Measurements from ENCODE around the gene ATXN2.
A peak's percentile ranks its signal among the peaks of the same experiment; 100 is the strongest.
"Not testable (repeated sequence)": the region's sequence is repeated elsewhere in the genome, so short reads cannot be mapped to it uniquely, and the experiment has no call there.

The ATXN2 gene

GRCh38 chr12:111573476-111573875, 25.6 kb downstream of the ATXN2 start:
- DNase-seq: no peak

- DNase-seq: no peak
Observed at GRCh38 chr12:111570084-111570961, 28.8 kb downstream of the ATXN2 start.

- no peak for DNase-seq
Observed at GRCh38 chr12:111569363-111570083, 29.6 kb downstream of the ATXN2 start.

DNA sequence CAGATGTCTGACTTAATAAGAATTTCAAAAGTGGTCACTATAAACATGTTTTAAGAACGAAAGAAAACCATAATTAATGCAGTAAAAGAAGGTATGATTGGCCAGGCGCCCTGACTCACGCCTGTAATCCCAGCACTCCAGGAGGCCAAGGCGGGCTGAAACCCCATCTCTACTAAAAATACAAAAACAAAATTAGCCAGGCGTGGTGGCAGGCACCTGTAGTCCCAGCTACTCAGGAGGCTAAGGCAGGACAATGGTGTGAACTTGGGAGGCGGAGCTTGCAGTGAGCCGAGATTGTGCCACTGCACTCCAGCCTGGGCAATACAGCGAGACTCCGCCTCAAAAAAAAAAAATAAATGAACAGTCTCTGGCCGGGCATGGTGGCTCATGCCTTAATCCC, 38.3 kb downstream of the ATXN2 start:
- DNase-seq: peak; percentile 34

DNA sequence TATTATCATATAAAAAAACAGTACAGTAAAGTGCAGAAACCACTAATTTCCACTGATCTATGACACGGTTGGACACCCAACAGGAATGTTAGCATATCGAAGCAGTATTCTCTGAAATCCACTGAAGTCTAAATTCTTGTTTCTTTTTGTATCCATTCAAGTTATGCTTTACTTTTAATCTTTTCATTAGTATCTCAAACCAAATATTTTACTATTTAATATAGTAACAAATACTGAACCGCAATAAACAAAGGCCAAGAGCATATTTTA, 41.1 kb downstream of the ATXN2 start:
- DNase-seq: no peak

DNA sequence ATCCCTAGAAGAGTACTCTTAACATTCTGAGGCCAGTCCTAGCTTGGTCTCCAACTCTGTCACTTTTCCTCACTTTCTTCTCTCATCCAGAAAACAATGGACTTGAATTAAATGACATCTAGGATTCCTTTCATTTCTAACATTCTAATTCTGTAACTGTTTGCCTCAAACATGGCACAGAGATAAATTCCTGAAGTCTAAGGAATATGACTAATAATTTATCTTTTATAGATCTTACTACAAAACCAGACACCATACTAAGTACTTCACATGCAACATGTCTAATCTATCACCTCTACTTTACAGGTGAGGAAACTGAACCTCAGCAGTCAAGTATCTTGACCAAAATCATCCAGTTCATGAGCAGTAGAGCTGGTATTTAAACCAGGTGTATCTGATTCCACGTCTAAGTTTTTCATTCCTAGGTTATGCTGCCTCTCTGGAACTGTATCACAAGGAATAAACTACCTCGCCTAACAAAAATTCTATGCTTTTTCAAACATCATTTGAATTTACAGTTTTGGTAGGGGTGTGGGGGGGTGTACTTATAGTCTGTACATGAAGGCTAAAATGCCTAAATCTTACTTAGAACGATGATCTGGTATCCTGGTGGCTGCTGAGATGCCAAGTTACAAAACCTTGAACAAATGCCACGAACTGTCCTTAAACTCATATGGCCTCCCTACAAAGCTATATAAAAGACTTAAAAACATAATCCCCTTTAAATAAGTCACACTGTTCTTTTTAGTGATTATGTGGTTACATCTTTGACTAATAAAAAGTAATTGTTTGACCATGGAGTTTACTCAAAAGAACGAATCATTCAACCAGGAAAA, 41.6 kb downstream of the ATXN2 start:
- no peak for DNase-seq

- no peak for DNase-seq
Observed at GRCh38 chr12:111556676-111557075, 42.4 kb downstream of the ATXN2 start.

- not testable (repeated sequence) for DNase-seq
Observed at GRCh38 chr12:111555313-111555712, 43.8 kb downstream of the ATXN2 start.

DNA sequence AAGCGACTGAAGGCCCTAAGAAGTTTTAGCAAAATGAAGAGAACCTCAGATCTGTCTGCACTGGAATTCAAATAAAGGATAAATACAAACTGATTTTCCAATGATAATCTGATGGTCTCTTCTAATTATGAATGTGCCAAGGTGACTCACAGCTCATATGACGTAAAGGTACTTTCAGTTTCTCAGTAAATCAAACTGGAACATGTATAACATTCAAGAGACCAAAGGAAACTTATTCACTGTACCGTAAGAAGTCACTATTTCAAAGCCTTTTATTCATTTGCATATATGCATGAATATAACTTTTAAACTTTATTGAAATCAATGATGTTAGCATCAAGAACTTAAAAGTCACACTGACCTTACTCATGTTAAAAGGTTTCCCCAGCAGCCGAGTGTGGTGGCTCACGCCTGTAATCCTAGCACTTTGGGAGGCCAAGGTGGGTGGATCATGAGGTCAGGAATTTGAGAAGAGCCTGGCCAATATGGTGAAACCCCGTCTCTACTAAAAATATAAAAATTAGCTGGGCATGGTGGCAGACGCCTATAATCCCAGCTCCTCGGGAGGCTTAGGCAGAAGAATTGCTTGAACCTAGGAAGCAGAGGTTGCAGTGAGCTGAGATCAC, 52.2 kb downstream of the ATXN2 start:
- DNase-seq: no peak

- DNase-seq: no peak
Observed at GRCh38 chr12:111546171-111546570, 52.9 kb downstream of the ATXN2 start.

DNA sequence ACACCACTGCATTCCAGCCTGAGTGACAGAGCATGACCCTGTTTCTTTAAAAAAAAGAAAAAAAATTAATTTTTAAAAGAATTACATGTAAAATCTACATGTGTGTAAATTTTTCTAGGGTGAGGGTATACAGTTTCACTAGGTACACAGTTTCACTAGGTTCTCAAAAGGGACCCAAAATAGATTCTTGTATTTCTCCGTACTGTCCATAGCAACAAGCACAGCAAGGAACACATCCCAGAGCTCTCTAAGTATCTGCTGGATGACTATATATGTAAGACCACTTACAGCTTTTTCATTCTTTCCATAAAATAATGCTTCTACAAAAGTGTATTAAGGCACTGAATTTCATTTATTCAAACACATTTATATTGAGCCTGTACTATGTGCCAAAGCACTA, 55.1 kb downstream of the ATXN2 start:
- no peak for DNase-seq

- no peak for DNase-seq
Observed at GRCh38 chr12:111532751-111533150, 66.4 kb downstream of the ATXN2 start.

GRCh38 chr12:111529424-111530368, 69.4 kb downstream of the ATXN2 start:
- peak; percentile 72 for DNase-seq

DNA sequence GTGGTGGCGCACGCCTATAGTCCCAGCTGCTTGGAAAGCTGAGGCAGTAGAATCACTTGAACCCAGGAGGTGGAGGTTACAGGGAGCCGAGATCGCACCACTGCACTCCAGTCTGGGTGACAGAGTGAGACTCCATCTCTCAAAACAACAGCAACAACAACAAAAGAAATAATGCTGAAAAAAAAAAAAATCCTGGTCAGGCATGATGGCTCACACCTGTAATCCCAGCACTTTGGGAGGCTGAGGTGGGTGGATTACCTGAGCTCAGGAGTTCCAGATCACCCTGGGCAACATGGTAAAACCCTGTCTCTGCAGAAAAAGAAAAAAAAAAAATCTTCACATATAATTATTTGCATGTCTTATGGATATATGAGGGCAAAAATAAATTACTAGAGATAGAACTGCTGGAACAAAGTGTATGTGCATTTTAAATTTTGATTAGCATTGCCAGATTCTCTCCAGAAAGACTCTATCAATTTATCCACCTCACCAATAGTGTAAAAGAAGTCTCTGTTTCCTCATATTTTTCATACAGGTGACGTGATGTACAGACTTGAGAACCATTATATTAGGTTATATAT, 75.4 kb downstream of the ATXN2 start:
- no peak for DNase-seq

DNA sequence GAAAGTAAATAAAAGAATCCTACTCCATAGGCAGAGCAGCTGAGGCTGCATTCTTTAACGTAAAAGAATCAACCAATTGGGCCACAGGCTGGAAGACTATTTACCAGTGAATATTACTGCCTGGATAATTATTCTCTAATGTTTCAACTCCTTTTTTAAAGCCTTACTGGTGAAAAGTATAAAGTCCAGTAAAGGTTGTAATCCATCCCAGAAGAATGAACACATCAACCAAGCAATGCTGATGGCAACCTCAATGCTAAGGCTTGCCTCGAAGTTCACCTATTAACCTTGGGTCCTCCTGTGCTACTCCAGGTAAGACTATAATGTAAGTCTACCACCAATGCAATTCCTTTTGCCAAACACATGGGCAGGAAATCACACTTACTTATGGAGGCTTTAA, 77.3 kb downstream of the ATXN2 start:
- DNase-seq: no peak

GRCh38 chr12:111519937-111520336, 79.2 kb downstream of the ATXN2 start:
- DNase-seq: no peak

DNA sequence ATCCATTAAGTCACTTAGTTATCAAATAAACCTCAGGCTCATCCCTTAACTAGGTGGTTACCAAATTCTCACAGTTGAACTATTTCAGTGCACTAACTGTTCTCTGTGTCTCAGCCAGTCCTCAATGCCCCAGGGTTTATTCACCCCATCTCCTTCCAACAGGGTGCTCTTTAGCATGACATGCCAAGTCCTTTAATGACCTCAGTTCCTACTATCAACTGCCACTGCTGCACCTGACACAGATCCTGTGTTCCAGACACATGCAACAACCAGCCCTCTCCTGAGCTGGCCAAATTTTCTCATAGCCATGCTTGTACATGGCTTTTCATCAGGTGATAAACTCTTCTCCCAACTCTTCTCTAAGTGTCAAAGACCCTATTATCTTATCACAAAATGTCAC, 80.0 kb downstream of the ATXN2 start:
- no peak for DNase-seq

GRCh38 chr12:111507719-111508118, 91.4 kb downstream of the ATXN2 start:
- DNase-seq: not testable (repeated sequence)

DNA sequence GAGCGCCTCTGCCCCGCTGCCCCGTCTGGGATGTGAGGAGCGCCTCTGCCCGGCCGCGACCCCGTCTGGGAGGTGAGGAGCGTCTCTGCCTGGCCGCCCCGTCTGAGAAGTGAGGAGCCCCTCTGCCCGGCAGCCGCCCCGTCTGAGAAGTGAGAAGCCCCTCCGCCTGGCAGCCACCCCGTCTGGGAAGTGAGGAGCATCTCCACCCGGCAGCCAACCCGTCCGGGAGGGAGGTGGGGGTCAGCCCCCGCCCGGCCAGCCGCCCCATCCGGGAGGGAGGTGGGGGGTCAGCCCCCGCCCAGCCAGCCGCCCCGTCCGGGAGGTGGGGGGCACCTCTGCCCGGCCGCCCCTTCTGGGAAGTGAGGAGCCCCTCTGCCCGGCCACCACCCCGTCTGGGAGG, 91.9 kb downstream of the ATXN2 start:
- DNase-seq: not testable (repeated sequence)

GRCh38 chr12:111506260-111506659, 92.9 kb downstream of the ATXN2 start:
- no peak for DNase-seq

DNA sequence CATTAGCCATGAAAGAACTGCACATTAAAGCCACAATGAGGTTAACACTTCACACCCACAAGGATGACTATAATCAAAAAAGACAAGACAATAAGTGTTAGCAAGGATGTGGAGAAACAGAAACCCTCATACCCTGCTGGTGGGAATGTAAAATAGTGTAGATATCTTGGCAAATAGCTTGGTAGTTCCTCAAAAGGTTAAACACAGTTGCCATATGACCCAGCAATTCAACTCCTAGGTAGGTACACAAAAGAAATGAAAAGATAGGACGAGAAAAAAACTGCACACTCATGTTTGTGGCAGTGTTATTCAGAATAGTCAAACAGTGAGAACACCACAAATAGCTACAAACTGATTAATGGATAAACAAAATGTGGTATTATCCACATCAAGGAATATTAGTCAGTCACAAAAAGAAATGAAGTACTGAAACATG, 93.5 kb downstream of the ATXN2 start:
- DNase-seq: no peak

- peak; percentile 37 for DNase-seq
Observed at GRCh38 chr12:111503116-111503515, 96.0 kb downstream of the ATXN2 start.

Measured in NCI-H69 (cell line).